Stimulated activated CD8-positive, alpha-beta memory T cell treated with anti-CD3 and anti-CD28 coated beads, Interleukin-7, amount 100 ng/mL, for 4 hours (primary cell): ENCODE measurements around the gene CRIP1.

Source experiments
- DNase-seq, 2 donors: peaks; one replicate each; pipeline ENCODE4 v3.0.0-alpha.2; 2020; ENCODE audit warnings: low read depth in 2 of 2

The CRIP1 gene

GRCh38 chr14:105503935-105504692, 17.4 kb downstream of the CRIP1 start:
- no peak for DNase-seq

- DNase-seq: no peak
Observed at GRCh38 chr14:105505101-105505500, 18.4 kb downstream of the CRIP1 start.

GRCh38 chr14:105507247-105507646, 20.6 kb downstream of the CRIP1 start:
- no peak for DNase-seq

- DNase-seq: no peak
Observed at GRCh38 chr14:105508069-105508468, 21.4 kb downstream of the CRIP1 start.

- DNase-seq: no peak
Observed at GRCh38 chr14:105508601-105509000, 21.9 kb downstream of the CRIP1 start.

GRCh38 chr14:105517096-105517495, 30.4 kb downstream of the CRIP1 start:
- DNase-seq: no peak

- no peak for DNase-seq
Observed at GRCh38 chr14:105519946-105520698, 33.4 kb downstream of the CRIP1 start.

GRCh38 chr14:105525326-105525725, 38.6 kb downstream of the CRIP1 start:
- DNase-seq: no peak

GRCh38 chr14:105525861-105526775, 39.4 kb downstream of the CRIP1 start, which contains the start of gene TMEM121:
Gene TMEM121, plus strand, starts transcription at chr14:105526583. Its CDS starts 2,252 bp downstream, at chr14:105528835.
- DNase-seq: peak in 1 of 2 donors; percentile 17

- DNase-seq: no peak
Observed at GRCh38 chr14:105526776-105527380, 40.2 kb downstream of the CRIP1 start.

GRCh38 chr14:105527381-105527825, 40.7 kb downstream of the CRIP1 start:
- DNase-seq: no peak

GRCh38 chr14:105527826-105528585, 41.3 kb downstream of the CRIP1 start:
- DNase-seq: peak; percentile 52 to 69

- peak; percentile 61 to 71 for DNase-seq
Observed at GRCh38 chr14:105528586-105529318, 42.1 kb downstream of the CRIP1 start.

- no peak for DNase-seq
Observed at GRCh38 chr14:105529319-105529568, 42.6 kb downstream of the CRIP1 start.

GRCh38 chr14:105529569-105530284, 43.0 kb downstream of the CRIP1 start:
- peak; percentile 16 to 44 for DNase-seq

- no peak for DNase-seq
Observed at GRCh38 chr14:105530285-105531087, 43.8 kb downstream of the CRIP1 start.

- DNase-seq: no peak
Observed at GRCh38 chr14:105531088-105531893, 44.6 kb downstream of the CRIP1 start.
